Heart left ventricle (tissue), 16 donors: Measurements from ENCODE around the gene GOLGA1. TPM values are rescaled to one million over a fixed set of nuclear protein-coding genes. Genes with fewer than 3 reads are reported as not detected.
"Not testable (repeated sequence)": the region's sequence is repeated elsewhere in the genome, so short reads cannot be mapped to it uniquely, and the experiment has no call there.

Experiments used
- ATAC-seq, 4 donors: fragments of 200-7000 bp; cut with Tn5 transposase; one replicate each; pipeline ENCODE4 v1.9.1; 2020 to 2022; ENCODE audit warnings: moderate library complexity in 4 of 4, mild to moderate bottlenecking in 3 of 4, moderate number of reproducible peaks in 1 of 4
- DNase-seq, 5 donors: peaks; one replicate each; pipeline ENCODE4 v3.0.0-alpha.2; 2020
- H3K27ac ChIP-seq, 12 donors: fragments of 200-600 bp; sonication (generic) in 4 of 12; one replicate each; pipeline versions ENCODE4 v1.5.0 to v1.8.0; 2016 to 2022; ENCODE audit warnings: mild to moderate bottlenecking in 2 of 12
- H3K27me3 ChIP-seq, 9 donors: fragments of 200-600 bp; sonication (generic) in 2 of 9; one replicate each; pipeline versions ENCODE4 v1.5.1 to v1.8.0; 2016 to 2022; ENCODE audit warnings: mild to moderate bottlenecking in 3 of 9
- H3K36me3 ChIP-seq, 9 donors: fragments of 200-600 bp; sonication (generic) in 2 of 9; one replicate each; pipeline versions ENCODE4 v1.5.0 to v1.8.0; 2018 to 2022; ENCODE audit warnings: mild to moderate bottlenecking in 2 of 9
- H3K4me1 ChIP-seq, 12 donors: fragments of 200-600 bp; sonication (generic) in 4 of 12; one replicate each; pipeline versions ENCODE4 v1.5.0 to v1.8.0; 2016 to 2022; ENCODE audit warnings: mild to moderate bottlenecking in 3 of 12
- H3K4me3 ChIP-seq, 12 donors: fragments of 200-600 bp; sonication (generic) in 4 of 12; one replicate each; pipeline versions ENCODE4 v1.5.0 to v1.8.0; 2017 to 2022; ENCODE audit warnings: mild to moderate bottlenecking in 9 of 12, moderate library complexity in 4 of 12
- H3K9me3 ChIP-seq, 12 donors: fragments of 200-600 bp; sonication (generic) in 4 of 12; one replicate each; pipeline versions ENCODE4 v1.5.0 to v1.8.0; 2016 to 2022; ENCODE audit warnings: mild to moderate bottlenecking in 1 of 12
- POLR2A ChIP-seq, 2 donors: fragments of 450-650 bp; IDR thresholded peaks; one replicate each; pipeline ENCODE4 v1.6.1; 2017; ENCODE audit warnings: antibody characterized with exemption in 2 of 2, mild to moderate bottlenecking in 2 of 2, moderate library complexity in 2 of 2
- WGBS, 4 donors: extraction: QIAGEN DNeasy Blood & Tissue Kit in 2 of 4; methylation state at CpG; one replicate each; pipeline versions ENCODE4 v1.1.5 to v1.1.7; 2013 to 2018; 5-methylcytosine and 5-hydroxymethylcytosine counted together
- intact Hi-C, 10 donors: fragments of 100-400 bp; cut with DNase I; formaldehyde crosslinking; loops; one replicate each; pipeline versions ENCODE4 v1.11.1 to v1.14.2; 2022
- polyA plus RNA-seq, 2 donors: library from polyadenylated mRNA; stranded (reverse); fragments of 200-250 nt; gene quantifications; one replicate each; pipeline ENCODE4 v1.2.3, GENCODE V29; 2013
- total RNA-seq, 9 donors: library from RNA; depleted of rRNA in 2 of 9; stranded (reverse); fragments of >200 nt in 2 of 9; fragmentation: NEBNext Ultra II Directional in 3 of 9; extraction: Animal tissue kit (Norgen Biotek cat#: 25700) in 3 of 9; gene quantifications; one replicate each; pipeline versions ENCODE4 v1.1.0 to v1.2.4, GENCODE V29; 2016 to 2023
- TF ChIP-seq, protein P1 (sequence below), 12 donors: fragments of 200-600 bp; sonication (generic) in 4 of 12; IDR thresholded peaks; one replicate each; pipeline versions ENCODE4 v1.5.0 to v1.8.0; 2018 to 2022; ENCODE audit warnings: antibody characterized with exemption in 12 of 12, mild to moderate bottlenecking in 5 of 12
- donor health status: ischemic (EF 13 %, LVEDD 7.1; RV severe dilation, severe dysfunction).
- donor health status: healthy with polysubstance abuse.
- donor health status: DM: no; HTN: yes; CAD: no.
- donor health status: DM: no; HTN: no; CAD: no.
- donor health status: ischemic (EF 25% LVEDD 6.9; RV normal size, moderate dysfunction).
- donor health status: ischemic (EF 25% LVEDD 5.7; RV mildly dilated, moderate dysfunction).
- donor health status: healthy.
- donor health status: DM: yes; HTN: yes; CAD: no.
- donor health status: ischemic (EF 35%, LVEDD 5.7; RV mildly dilated, moderate dysfunction).
- donor health status: nonischemic (EF 11% LVEDD 7.7; RV severe dilation, severe dysfunction).
- donor health status: DM: yes; HTN: yes; CAD: no.
- donor health status: PGD.
- donor health status: ischemic (EF 29% LVEDD 5.4; RV normal size, mild dysfunction).
- donor health status: nonischemic (EF 23%, LVEDD 6.1; RV moderate dilation, normal function).

GOLGA1 gene
- total and polyA plus RNA-seq, 11 donors: 5.8 to 22.9 (median 15.4) TPM

DNA sequence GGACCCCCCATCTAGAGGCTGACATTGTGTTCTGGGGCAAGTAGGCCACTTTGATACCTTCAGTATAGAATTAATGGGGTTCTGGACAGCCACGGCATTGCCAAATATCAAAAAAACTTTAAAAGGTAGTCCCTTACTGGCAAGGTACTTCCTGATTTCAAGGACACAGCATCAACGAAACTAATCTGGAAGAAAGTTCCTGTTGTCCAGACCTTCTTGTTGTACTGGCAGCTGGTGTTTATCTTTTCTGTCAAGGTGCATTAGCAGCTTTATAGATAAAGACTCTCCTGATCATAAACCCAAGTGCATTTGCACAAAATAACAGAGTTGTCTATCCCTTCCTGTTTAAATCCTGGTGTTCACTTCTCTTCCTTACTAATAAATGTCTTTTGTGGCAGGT, 23.7 kb upstream of the GOLGA1 start:
- peaks cover 0 to 19% (median 0%) of the 10 kb centered on the region in 9 donors for H3K36me3 ChIP-seq
- intact Hi-C loops: no loop called here
- H3K9me3 ChIP-seq: no peaks in the 10 kb centered on the region
- H3K4me3 ChIP-seq: no peak overlapping the region
- ATAC-seq (no peak), DNase-seq (no peak)
- TF ChIP-seq POLR2A (IDR thresholded peaks at IDR 0.05): no peak
- TF ChIP-seq, protein P1, sequence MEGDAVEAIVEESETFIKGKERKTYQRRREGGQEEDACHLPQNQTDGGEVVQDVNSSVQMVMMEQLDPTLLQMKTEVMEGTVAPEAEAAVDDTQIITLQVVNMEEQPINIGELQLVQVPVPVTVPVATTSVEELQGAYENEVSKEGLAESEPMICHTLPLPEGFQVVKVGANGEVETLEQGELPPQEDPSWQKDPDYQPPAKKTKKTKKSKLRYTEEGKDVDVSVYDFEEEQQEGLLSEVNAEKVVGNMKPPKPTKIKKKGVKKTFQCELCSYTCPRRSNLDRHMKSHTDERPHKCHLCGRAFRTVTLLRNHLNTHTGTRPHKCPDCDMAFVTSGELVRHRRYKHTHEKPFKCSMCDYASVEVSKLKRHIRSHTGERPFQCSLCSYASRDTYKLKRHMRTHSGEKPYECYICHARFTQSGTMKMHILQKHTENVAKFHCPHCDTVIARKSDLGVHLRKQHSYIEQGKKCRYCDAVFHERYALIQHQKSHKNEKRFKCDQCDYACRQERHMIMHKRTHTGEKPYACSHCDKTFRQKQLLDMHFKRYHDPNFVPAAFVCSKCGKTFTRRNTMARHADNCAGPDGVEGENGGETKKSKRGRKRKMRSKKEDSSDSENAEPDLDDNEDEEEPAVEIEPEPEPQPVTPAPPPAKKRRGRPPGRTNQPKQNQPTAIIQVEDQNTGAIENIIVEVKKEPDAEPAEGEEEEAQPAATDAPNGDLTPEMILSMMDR (IDR thresholded peaks at IDR 0.05): no peak
- peaks cover 0 to 17% (median 0%) of the 10 kb centered on the region in 12 donors for H3K4me1 ChIP-seq
- H3K27ac ChIP-seq: no peak overlapping the region
- no peaks in the 10 kb centered on the region for H3K27me3 ChIP-seq
- 71 to 82% (median 72%) methylated on average over 2 of the region's 2 CpGs for WGBS, 4 donors

DNA sequence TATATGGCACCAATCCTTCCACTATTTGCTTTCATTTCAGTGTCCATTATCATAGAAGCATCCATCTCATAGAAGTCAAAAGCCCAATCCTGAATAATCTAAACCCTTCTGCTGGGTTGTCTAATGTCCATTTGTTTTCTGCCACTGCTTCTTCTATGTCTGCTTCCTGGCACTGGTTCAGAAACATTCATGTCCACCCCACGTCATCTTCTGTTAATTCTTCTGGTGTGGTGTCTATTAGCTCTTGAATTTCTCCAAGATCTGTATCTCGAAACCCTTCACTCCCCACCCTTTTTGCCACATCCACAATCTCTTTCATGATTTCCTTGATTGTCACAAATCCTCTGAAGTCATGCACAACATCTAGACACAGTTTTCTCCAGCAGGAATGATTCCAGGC, 23.2 kb upstream of the GOLGA1 start:
- no peaks in the 10 kb centered on the region for H3K27me3 ChIP-seq
- no peak for TF ChIP-seq POLR2A (IDR thresholded peaks at IDR 0.05)
- TF ChIP-seq, protein P1 (IDR thresholded peaks at IDR 0.05): no peak
- DNase-seq: no peak
- peaks cover 0 to 17% (median 0%) of the 10 kb centered on the region in 12 donors for H3K4me1 ChIP-seq
- intact Hi-C loops: no loop called here
- H3K9me3 ChIP-seq: no peaks in the 10 kb centered on the region
- H3K36me3 ChIP-seq: peaks cover 0 to 14% (median 0%) of the 10 kb centered on the region in 9 donors
- no peak overlapping the region for H3K27ac ChIP-seq
- no peak overlapping the region for H3K4me3 ChIP-seq
- 90 to 95% (median 90%) methylated on average over 2 of the region's 2 CpGs for WGBS, 4 donors
- no peak for ATAC-seq

DNA sequence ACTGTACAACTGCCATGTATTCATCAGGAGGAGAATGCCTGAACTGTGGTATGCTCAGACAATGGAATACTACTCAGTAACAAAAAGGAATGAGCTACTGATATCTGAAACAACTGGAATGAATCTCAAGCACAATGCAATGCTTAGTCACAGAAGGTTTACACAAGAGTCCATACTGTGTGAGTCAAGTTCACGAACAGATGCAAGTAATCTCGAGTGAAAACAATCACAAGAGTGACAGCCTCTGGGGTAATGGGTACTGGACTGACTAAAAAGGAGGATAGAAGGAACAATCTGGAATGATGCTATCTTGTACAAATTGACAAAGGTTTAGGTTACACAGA, 19.5 kb upstream of the GOLGA1 start:
- H3K4me3 ChIP-seq: no peak overlapping the region
- no peak for DNase-seq
- intact Hi-C loops: no loop called here
- no peak for ATAC-seq
- 89 to 95% (median 94%) methylated on average over 2 of the region's 2 CpGs for WGBS, 4 donors
- no peaks in the 10 kb centered on the region for H3K27me3 ChIP-seq
- TF ChIP-seq POLR2A (IDR thresholded peaks at IDR 0.05): no peak
- TF ChIP-seq, protein P1 (IDR thresholded peaks at IDR 0.05): no peak
- H3K4me1 ChIP-seq: peaks cover 0 to 8% (median 0%) of the 10 kb centered on the region in 12 donors
- H3K27ac ChIP-seq: no peak overlapping the region
- H3K9me3 ChIP-seq: no peaks in the 10 kb centered on the region
- no peaks in the 10 kb centered on the region for H3K36me3 ChIP-seq

DNA sequence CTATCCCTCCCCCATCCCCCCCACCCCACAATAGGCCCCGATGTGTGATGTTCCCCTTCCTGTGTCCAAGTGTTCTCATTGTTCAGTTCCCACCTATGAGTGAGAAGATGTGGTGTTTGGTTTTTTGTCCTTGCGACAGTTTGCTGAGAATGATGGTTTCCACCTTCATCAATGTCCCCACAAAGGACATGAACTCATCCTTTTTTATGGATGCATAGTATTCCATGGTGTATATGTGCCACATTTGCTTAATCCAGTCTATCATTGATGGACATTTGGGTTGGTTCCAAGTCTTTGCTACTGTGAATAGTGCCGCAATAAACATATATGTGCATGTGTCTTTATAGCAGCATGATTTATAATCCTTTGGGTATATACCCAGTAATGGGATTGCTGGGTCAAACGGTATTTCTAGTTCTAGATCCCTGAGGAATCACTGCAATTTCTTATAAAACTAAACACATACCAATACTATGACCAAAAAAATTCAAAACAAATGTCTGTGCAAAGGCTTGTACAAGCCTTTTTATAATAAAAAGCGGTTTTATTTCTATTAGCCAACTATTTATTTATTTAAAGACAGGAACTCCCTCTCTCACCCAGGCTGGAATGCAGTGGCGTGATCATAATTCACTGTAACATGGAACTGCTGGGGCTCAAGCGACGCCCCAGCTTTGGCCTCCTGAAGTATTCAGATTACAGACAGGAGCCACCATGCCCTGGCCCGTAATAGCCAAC, 19.0 kb upstream of the GOLGA1 start:
- H3K27me3 ChIP-seq, ATAC-seq, H3K27ac ChIP-seq, H3K36me3 ChIP-seq, DNase-seq, H3K4me3 ChIP-seq, intact Hi-C loops, H3K4me1 ChIP-seq, H3K9me3 ChIP-seq: not testable (repeated sequence)
- 96 to 98% (median 97%) methylated on average over 9 of the region's 9 CpGs for WGBS, 4 donors

DNA sequence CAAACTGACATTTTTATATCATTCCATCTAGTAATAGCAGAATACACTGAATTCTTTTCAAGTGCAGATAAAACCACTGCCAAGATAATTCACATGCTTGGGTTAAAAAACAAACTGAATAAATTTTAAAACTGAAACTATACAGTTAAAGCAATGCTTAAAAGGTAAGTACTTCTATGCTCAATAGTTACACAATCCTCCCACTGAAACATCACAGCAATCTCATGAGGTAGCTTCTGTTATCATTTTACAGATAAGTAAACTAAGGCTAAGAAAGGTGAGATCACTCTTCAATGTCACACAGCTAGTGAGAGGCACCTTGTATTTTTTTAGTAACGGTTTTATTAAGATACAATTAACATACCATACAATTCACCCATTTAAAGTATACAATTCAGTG, 13.4 kb upstream of the GOLGA1 start:
- Histone ChIP-seq H3K4me3 (no peak overlapping the region), H3K36me3 (peaks cover 0 to 10% (median 0%) of the 10 kb centered on the region in 9 donors), H3K27me3 (no peaks in the 10 kb centered on the region), H3K4me1 (no peaks in the 10 kb centered on the region), H3K27ac (no peak overlapping the region), H3K9me3 (no peaks in the 10 kb centered on the region)
- WGBS, 4 donors: 78 to 92% (median 85%) methylated on average over 1 of the region's 1 CpG
- DNase-seq: no peak
- no peak for ATAC-seq
- TF ChIP-seq, protein P1 (IDR thresholded peaks at IDR 0.05): no peak
- TF ChIP-seq POLR2A (IDR thresholded peaks at IDR 0.05): no peak
- intact Hi-C loops: no loop called here
